GM18505 (cell line): ENCODE data around the gene COMT.
"Not testable (repeated sequence)": the region's sequence is repeated elsewhere in the genome, so short reads cannot be mapped to it uniquely, and the experiment has no call there.

Experiments used
- ATAC-seq: cut with Tn5 transposase; IDR thresholded peaks from one replicate; pipeline ENCODE4 v1.9.1; 2021; ENCODE audit not compliant: unreplicated experiment
- POLR2A ChIP-seq: IDR thresholded peaks from 4 replicates; pipeline ENCODE4 v1.6.1; 2011; ENCODE audit warnings: borderline replicate concordance; ENCODE audit not compliant: insufficient read depth, insufficient read length; ENCODE audit errors: extremely low read depth

Gene COMT

DNA sequence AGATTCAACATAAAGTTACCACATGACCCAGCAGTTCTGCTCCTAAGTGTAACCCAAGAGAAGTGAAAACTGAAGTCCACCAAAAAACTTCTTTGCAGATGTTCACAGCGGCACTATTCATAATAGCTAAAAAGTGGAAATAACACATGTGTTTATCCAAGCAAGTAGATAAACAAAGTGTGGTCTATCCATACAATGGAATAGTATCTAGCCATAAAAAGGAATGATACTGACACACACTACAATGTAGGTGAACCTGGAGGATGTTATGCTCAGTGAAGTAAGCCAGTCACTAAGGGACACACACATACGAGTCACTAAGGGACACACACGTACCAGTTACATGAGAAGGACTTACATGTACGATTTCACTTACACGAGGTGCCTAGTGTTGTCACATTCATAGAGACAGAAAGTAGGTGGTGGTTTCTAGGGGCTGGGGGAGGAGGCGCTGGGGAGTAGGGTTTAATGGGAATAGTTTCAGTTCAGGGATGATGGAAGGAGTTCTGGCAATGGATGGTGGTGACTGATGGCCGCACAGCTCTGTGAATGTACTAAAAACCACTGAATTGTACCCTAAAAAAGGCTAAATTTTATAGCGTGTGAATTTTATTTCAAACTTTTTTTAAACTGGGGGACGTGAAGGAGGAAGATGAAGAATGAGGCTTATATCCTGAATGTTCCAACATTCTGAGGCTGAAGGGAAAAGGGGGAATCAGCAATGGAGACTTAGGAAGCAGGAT lies 27.2 kb upstream of the COMT start:
- no peak for ATAC-seq
- no peak for TF ChIP-seq POLR2A

DNA sequence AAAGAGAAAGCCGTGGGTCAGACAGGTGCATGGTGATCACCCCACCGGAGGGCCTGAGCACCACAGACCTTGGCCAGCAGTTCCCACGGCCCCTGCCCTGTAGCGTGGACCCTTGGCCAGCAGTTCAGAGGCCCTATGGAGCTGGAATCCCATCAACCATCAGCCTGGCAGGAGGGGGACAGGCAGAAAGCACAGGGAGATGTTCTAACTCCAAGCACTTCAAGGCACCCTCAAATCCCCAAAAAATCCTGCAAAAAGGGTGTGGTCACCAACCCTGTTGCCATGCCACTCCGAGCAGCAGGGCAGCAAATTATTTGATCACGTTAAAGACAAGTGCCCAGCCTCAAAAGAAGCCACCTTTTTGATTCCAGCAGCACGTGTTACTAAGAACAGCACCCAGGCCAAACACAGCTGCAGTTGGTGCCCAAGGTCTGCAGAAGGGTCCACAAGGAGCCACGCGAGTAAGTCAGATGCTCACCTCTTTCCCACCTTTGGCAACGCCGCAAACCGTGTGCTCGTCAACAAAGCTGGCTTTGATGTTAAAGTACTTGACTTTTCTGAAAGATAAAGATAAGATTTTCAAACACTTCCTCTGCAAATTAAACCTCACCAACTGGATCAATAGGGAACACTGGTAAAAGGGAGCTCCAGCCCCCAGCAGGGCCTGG lies 26.2 kb upstream of the COMT start:
- no peak for ATAC-seq
- no peak for TF ChIP-seq POLR2A

DNA sequence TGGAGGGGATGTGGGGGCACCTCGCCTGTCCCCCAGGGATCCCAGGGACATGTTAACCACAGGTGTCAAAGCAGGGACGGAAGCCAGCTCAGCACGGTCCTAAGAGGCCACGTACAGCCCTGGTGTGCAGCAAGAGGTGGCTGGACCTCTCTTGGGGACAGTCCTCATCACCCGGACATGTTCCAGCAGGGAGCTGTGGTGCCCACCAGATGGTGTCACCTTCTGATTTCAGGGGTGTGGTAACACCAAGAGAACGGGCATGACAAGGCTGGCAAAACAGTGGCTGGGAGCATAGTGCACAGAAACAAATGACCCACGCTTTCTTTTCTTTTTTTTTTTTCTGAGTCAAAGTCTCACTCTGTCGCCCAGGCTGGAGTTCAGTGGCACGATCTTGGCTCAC lies 25.6 kb upstream of the COMT start:
- no peak for TF ChIP-seq POLR2A
- no peak for ATAC-seq

- TF ChIP-seq POLR2A: no peak
- no peak for ATAC-seq
Measured at GRCh38 chr22:19916941-19917340, 24.6 kb upstream of the COMT start.

DNA sequence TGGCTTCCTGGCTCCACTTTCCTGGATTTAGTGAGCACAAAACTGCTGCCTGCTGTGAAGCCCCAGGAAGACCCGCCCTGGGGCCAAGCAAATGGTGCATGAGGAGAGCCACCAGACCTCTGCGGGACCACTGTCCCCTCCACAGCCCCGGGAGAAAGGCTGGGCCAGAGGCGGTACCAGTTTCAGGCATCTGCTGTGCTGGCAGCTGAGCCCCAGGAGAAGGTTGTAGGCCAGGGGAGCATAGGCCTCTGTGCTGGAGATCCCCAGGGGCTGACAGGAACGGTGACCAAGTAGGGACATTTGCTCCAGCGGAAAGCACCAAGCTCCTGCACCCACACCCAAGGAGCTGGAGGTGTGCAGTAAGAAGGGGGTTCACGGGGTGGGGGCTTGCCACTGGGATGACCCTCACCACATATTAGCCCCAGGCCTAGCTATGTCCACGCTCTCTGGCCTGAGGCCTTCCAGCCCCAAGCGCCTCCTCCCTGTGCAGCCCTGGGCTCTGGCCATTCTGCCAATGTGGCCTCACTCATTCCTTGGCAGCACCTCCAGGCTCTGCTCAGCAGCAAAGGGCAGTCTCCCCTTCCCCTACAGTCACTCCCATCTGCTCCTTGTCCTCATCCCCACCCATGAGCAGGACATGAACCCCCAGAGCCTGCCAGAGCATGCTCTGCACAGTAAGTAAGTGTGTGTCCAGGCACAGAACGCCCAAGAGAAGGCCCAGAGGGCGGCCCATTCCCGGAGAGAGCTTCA lies 24.0 kb upstream of the COMT start:
- TF ChIP-seq POLR2A: no peak
- ATAC-seq: no peak

DNA sequence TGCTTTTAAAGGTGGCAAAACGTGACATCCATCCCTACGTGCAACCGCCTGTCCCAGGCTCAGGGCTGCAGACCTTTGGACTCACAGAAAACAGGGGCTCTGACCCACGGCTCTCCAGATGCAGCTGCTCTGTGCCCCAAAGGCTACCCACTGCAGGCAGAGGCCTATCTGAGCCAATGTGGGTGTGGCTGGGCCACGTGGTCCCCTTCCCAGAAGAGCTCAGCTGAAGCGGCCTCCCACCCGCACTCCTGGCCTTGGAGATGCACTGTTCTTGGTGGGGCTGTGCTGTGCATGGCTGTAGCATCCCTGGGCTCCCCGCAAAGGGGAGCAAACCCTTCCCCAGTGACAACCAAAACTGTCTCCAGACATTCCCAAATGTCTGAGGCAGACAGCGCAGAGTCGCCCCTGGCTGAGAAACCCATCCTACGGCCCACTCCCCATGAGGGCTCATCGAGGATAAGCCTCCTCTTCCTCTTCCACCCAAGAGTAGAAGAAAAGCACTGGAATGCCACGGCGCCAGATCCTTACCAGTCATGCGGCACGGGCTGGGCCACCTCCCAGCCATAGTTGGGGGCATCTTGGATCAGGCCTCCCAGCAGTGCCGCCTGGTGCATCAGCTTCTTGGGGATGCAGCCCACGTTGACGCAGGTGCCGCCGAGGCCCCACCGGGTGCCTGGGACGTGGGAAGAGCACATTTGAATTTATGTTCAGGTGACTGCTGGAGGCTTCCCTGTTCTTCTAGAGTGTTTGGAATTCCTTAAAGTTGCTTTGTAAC lies 23.1 kb upstream of the COMT start:
- no peak for TF ChIP-seq POLR2A
- no peak for ATAC-seq

DNA sequence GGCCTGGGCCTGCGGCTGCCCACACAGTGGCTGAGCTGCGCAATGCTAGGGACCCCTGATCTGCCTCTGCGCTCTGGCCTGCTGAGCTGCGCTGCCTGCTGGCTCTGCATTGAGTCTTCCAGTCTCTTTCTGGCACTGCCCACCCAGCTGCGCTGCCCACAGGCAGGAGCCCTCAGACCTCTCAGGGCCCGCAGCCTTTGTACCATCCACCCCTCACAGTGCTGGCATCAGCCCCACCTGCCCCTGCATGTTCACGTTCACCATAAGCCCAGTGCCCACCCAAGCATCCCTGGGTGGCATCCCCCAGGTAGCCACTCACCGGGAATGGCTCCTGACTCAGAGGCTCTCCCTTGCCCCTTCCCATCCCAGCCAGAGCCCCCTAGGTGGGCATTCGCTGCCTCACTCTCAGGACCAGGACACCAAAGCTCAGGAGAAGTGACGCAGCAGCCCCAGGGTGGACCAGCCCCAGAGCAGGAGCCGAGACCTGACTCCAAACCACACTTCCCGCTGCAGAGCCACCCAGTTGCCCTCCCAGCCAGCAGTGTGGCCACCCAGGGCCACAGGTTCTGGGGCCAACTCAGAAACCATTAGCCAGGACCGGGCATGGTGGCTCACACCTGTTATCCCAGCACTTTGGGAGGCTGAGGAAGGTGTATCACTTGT lies 21.7 kb upstream of the COMT start:
- no peak for ATAC-seq
- no peak for TF ChIP-seq POLR2A

GRCh38 chr22:19921544-19922081 lies 20.0 kb upstream of the COMT start:
- no peak for TF ChIP-seq POLR2A
- ATAC-seq: no peak

- no peak for ATAC-seq
- no peak for TF ChIP-seq POLR2A
Measured at GRCh38 chr22:19923914-19924513, 17.6 kb upstream of the COMT start.

- not testable (repeated sequence) for ATAC-seq
Measured at GRCh38 chr22:19926028-19926427, 15.5 kb upstream of the COMT start.

- ATAC-seq: no peak
- TF ChIP-seq POLR2A: no peak
Measured at GRCh38 chr22:19927696-19928095, 13.9 kb upstream of the COMT start.

DNA sequence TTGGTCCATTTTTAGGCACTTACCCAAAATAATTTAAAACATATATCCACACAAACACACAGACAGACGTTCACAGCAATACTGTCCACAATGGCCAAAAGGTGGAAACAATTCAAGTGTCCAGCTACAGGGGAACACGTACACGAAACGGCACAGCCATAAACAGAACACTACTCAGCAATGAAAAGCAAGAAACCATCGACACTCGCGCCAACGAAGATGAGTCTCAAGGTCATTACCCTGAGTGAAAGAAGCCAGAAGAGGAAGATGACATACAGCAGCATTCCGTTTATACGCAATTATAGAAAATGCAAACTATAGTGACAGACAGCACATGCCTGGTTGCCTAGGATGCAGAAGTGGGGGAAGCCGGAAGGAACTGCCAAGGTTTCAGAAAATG lies 13.4 kb upstream of the COMT start:
- TF ChIP-seq POLR2A: no peak
- ATAC-seq: no peak
